HepG2 (cell line): ENCODE measurements around the gene CRYZL1. TPM values are rescaled to one million over a fixed set of nuclear protein-coding genes. Genes with fewer than 3 reads are reported as not detected.

Experiments used
- DNMT1 ChIP-seq: sonication (generic); formaldehyde crosslinking; IDR thresholded peaks from 2 replicates; pipeline ENCODE4 v1.5.1; 2020; ENCODE audit warnings: mild to moderate bottlenecking, missing genetic modification reagents
- EP300 ChIP-seq, 3 experiments: sonication (generic) in 1 of 3; formaldehyde crosslinking in 1 of 3; IDR thresholded peaks; 2 replicates each; pipeline versions ENCODE4 v1.5.1 to v1.6.1; 2011 to 2020; ENCODE audit warnings: low read depth in 2 of 3, low read length in 2 of 3, borderline replicate concordance in 1 of 3, improper control_type of control experiment in 1 of 3, mild to moderate bottlenecking in 1 of 3, missing genetic modification reagents in 1 of 3, moderate library complexity in 1 of 3
- FIP1L1 ChIP-seq: fragments of 200-400 bp; formaldehyde crosslinking; IDR thresholded peaks from 2 replicates; pipeline ENCODE4 v1.6.1; 2018; ENCODE audit warnings: low read depth, mild to moderate bottlenecking, low read length, moderate library complexity, borderline replicate concordance; ENCODE audit not compliant: insufficient read depth
- FOXO4 ChIP-seq: sonication (generic); formaldehyde crosslinking; conservative IDR thresholded peaks from 2 replicates; pipeline ENCODE4 v1.8.1; 2023; ENCODE audit warnings: missing genetic modification reagents
- HNF4A ChIP-seq: sonication (generic); formaldehyde crosslinking; IDR thresholded peaks from 2 replicates; pipeline ENCODE4 v1.4.0; 2020; ENCODE audit warnings: missing genetic modification reagents
- JUND ChIP-seq: sonication (generic); formaldehyde crosslinking; IDR thresholded peaks from 2 replicates; pipeline ENCODE4 v1.8.0; 2022; ENCODE audit warnings: mild to moderate bottlenecking, missing genetic modification reagents
- KDM2A ChIP-seq: sonication (generic); formaldehyde crosslinking; IDR thresholded peaks from 2 replicates; pipeline ENCODE4 v1.4.0; 2020; ENCODE audit warnings: low read depth, missing genetic modification reagents, borderline replicate concordance
- NR2F1 ChIP-seq, 2 experiments: fragments of 450-650 bp in 1 of 2; formaldehyde crosslinking in 1 of 2; IDR thresholded peaks; 2 replicates each; pipeline versions ENCODE4 v1.5.0 to v1.6.1; 2016 to 2020; ENCODE audit warnings: mild to moderate bottlenecking in 1 of 2, missing compliant biosample characterization in 1 of 2, missing genetic modification reagents in 1 of 2, moderate library complexity in 1 of 2
- NRL ChIP-seq: sonication (generic); formaldehyde crosslinking; IDR thresholded peaks from 2 replicates; pipeline ENCODE4 v1.5.0; 2020; ENCODE audit warnings: missing genetic modification reagents, mild to moderate bottlenecking, moderate library complexity, borderline replicate concordance
- PHB2 ChIP-seq: fragments of 450-650 bp; IDR thresholded peaks from 2 replicates; pipeline ENCODE4 v1.6.1; 2018; ENCODE audit not compliant: partially characterized antibody
- SALL2 ChIP-seq: sonication (generic); formaldehyde crosslinking; IDR thresholded peaks from 2 replicates; pipeline ENCODE4 v1.8.1; 2023; ENCODE audit warnings: mild to moderate bottlenecking, missing genetic modification reagents, inconsistent platforms
- SMARCC2 ChIP-seq: fragments of 450-650 bp; IDR thresholded peaks from 2 replicates; pipeline ENCODE4 v1.6.1; 2017; ENCODE audit warnings: antibody characterized with exemption, mild to moderate bottlenecking
- SOX13 ChIP-seq, 3 experiments: fragments of 450-650 bp in 1 of 3; sonication (generic) in 1 of 3; formaldehyde crosslinking in 1 of 3; IDR thresholded peaks in 2 of 3; conservative IDR thresholded peaks in 1 of 3; 2 replicates each; pipeline versions ENCODE4 v1.5.0 to v1.6.1; 2016 to 2020; ENCODE audit warnings: antibody characterized with exemption in 1 of 3, mild to moderate bottlenecking in 1 of 3, missing compliant biosample characterization in 1 of 3, missing genetic modification reagents in 1 of 3, moderate library complexity in 1 of 3
- SRSF9 ChIP-seq: fragments of 200-400 bp; formaldehyde crosslinking; IDR thresholded peaks from 2 replicates; pipeline ENCODE4 v1.6.1; 2018; ENCODE audit warnings: borderline replicate concordance, mild to moderate bottlenecking, low read depth, low read length; ENCODE audit not compliant: insufficient read depth, poor library complexity, severe bottlenecking
- ZKSCAN5 ChIP-seq: sonication (generic); formaldehyde crosslinking; IDR thresholded peaks from 2 replicates; pipeline ENCODE4 v1.5.1; 2020; ENCODE audit warnings: mild to moderate bottlenecking, missing genetic modification reagents
- ZNF142 ChIP-seq: sonication (generic); formaldehyde crosslinking; IDR thresholded peaks from 2 replicates; pipeline ENCODE4 v1.4.0; 2020; ENCODE audit warnings: missing genetic modification reagents
- ZNF343 ChIP-seq: sonication (generic); formaldehyde crosslinking; IDR thresholded peaks from 2 replicates; pipeline ENCODE4 v1.4.0; 2020; ENCODE audit warnings: mild to moderate bottlenecking, missing genetic modification reagents
- ZNF484 ChIP-seq: sonication (generic); formaldehyde crosslinking; IDR thresholded peaks from 2 replicates; pipeline ENCODE4 v1.5.1; 2020; ENCODE audit warnings: mild to moderate bottlenecking, low read depth, missing genetic modification reagents, borderline replicate concordance
- ZNF552 ChIP-seq: sonication (generic); formaldehyde crosslinking; IDR thresholded peaks from 2 replicates; pipeline ENCODE4 v1.9.0; 2022; ENCODE audit warnings: missing genetic modification reagents, mild to moderate bottlenecking, borderline replicate concordance
- ZNF724P ChIP-seq: sonication (generic); formaldehyde crosslinking; IDR thresholded peaks from 2 replicates; pipeline ENCODE4 v1.8.0; 2022; ENCODE audit warnings: missing genetic modification reagents, borderline replicate concordance
- polyA plus RNA-seq, 8 experiments: library from polyadenylated mRNA; depleted of rRNA in 3 of 8; stranded (reverse) in 7 of 8; unstranded in 1 of 8; fragments of >200 nt; fragmentation: Illumina TruSeq in 4 of 8; extraction: Trizol in 4 of 8; gene quantifications; 2 replicates each; pipeline versions ENCODE4 v1.2.1 to v1.2.3, GENCODE V29; 2011 to 2016; ENCODE audit warnings: low read depth in 4 of 8, missing spikeins in 1 of 8, mixed read lengths in 1 of 8; ENCODE audit not compliant: insufficient read depth in 1 of 8
- total RNA-seq, 5 experiments: library from RNA; depleted of rRNA; stranded (reverse); fragments of >200 nt; fragmentation: Illumina TruSeq; extraction: Trizol; gene quantifications; 2 replicates each; pipeline ENCODE4 v1.2.3, GENCODE V29; 2016; ENCODE audit warnings: low read depth in 1 of 5

CRYZL1 gene
- total and polyA plus RNA-seq, 2 of the 13 experiments (the other 11 are each of a cell fraction or from before 2014, with no cell fraction given): 20.3 to 27.7 TPM

GRCh38 chr21:33541756-33542639 is 99.5 kb downstream of the CRYZL1 start, which contains the start of gene GART (continued):
- TF ChIP-seq DNMT1 (CRISPR knock-in tag) (0 out of 2 replicates have a peak, but pooled peaks have one; percentile 22), FIP1L1 (0 out of 2 replicates have a peak, but pooled peaks have one; percentile 5), KDM2A (0 out of 2 replicates have a peak, but pooled peaks have one; percentile 10), HNF4A (CRISPR knock-in tag) (no peak), JUND (no peak), ZNF552 (no peak), SMARCC2 (no peak), ZNF724P (no peak), ZNF343 (CRISPR knock-in tag) (no peak), NRL (CRISPR knock-in tag) (peak; percentile 63; the same call in 1 of the 2 replicates), ZNF484 (CRISPR knock-in tag) (no peak), NR2F1 (CRISPR knock-in tag; IDR thresholded peaks at IDR 0.05) (no peak), SALL2 (peak; percentile 29; the same call in 1 of the 2 replicates), PHB2 (no peak), ZNF142 (CRISPR knock-in tag) (0 out of 2 replicates have a peak, but pooled peaks have one; percentile 26), ZKSCAN5 (no peak), SRSF9 (no peak), EP300 (IDR thresholded peaks at IDR 0.05; ENCODE audit: low read depth in 2 of 2, low read length in 2 of 2) (peak in 1 of 2 experiments; percentile 16; a peak in 1 of 4 replicates), EP300 (CRISPR knock-in tag; IDR thresholded peaks at IDR 0.05; ENCODE audit: borderline replicate concordance) (no peak), FOXO4 (CRISPR knock-in tag) (0 out of 2 replicates have a peak, but pooled peaks have one; percentile 55), SOX13 (IDR thresholded peaks at IDR 0.05) (no peak), SOX13 (CRISPR knock-in tag; conservative IDR thresholded peaks at IDR 0.05 in 1 of 2, IDR thresholded peaks at IDR 0.05 in 1 of 2) (no peak)
